HG02678 (cell line): ENCODE data around the gene C16orf92.
A peak's percentile ranks its signal among the peaks of the same experiment; 100 is the strongest.

ENCODE experiments used
- ATAC-seq: cut with Tn5 transposase; IDR thresholded peaks from one replicate; pipeline ENCODE4 v1.9.1; 2021; ENCODE audit warnings: mild to moderate bottlenecking, moderate library complexity; ENCODE audit not compliant: unreplicated experiment

The C16orf92 gene

GRCh38 chr16:30022887-30023286, at the start of gene C16orf92:
C16orf92 (plus strand) TSS chr16:30023198; CDS start chr16:30023341, 143 bp downstream.
- ATAC-seq, result no peak

GRCh38 chr16:29973384-29974246, 49.4 kb upstream of the C16orf92 start, which contains the start of gene TAOK2:
TAOK2 (plus strand) TSS chr16:29973868; CDS start chr16:29977773, 3,905 bp downstream.
- peak; percentile 95 for ATAC-seq

- no peak for ATAC-seq
Measured at GRCh38 chr16:29974291-29975133, 48.5 kb upstream of the C16orf92 start.

GRCh38 chr16:29975134-29975538, 47.9 kb upstream of the C16orf92 start:
- ATAC-seq, result no peak

- no peak for ATAC-seq
Measured at GRCh38 chr16:29975811-29976511, 47.0 kb upstream of the C16orf92 start.

- no peak for ATAC-seq
Measured at GRCh38 chr16:29977063-29977825, 45.8 kb upstream of the C16orf92 start.

- no peak for ATAC-seq
Measured at GRCh38 chr16:29978081-29978480, 44.9 kb upstream of the C16orf92 start.

GRCh38 chr16:29978564-29979270, 44.3 kb upstream of the C16orf92 start:
- no peak for ATAC-seq

- ATAC-seq, result no peak
Measured at GRCh38 chr16:29982560-29983419, 40.2 kb upstream of the C16orf92 start.

- ATAC-seq, result no peak
Measured at GRCh38 chr16:29983420-29984136, 39.4 kb upstream of the C16orf92 start.

GRCh38 chr16:29984137-29984763, 38.7 kb upstream of the C16orf92 start:
- ATAC-seq, result no peak

- no peak for ATAC-seq
Measured at GRCh38 chr16:29984764-29985147, 38.2 kb upstream of the C16orf92 start.

- no peak for ATAC-seq
Measured at GRCh38 chr16:29985271-29985811, 37.7 kb upstream of the C16orf92 start.

- ATAC-seq, result no peak
Measured at GRCh38 chr16:29986231-29986630, 36.8 kb upstream of the C16orf92 start.

- no peak for ATAC-seq
Measured at GRCh38 chr16:29986931-29987330, 36.1 kb upstream of the C16orf92 start.

- ATAC-seq, result no peak
Measured at GRCh38 chr16:29987371-29988085, 35.5 kb upstream of the C16orf92 start.
